Measurements from ENCODE around the gene LETM1.

LETM1 gene

GRCh38 chr4:1856071-1856942 is at the start of gene LETM1:
Gene LETM1 (minus strand): TSS chr4:1856156. CDS start chr4:1855950, 206 bp downstream.
- peak; percentile 92 to 94 for DNase-seq

DNA sequence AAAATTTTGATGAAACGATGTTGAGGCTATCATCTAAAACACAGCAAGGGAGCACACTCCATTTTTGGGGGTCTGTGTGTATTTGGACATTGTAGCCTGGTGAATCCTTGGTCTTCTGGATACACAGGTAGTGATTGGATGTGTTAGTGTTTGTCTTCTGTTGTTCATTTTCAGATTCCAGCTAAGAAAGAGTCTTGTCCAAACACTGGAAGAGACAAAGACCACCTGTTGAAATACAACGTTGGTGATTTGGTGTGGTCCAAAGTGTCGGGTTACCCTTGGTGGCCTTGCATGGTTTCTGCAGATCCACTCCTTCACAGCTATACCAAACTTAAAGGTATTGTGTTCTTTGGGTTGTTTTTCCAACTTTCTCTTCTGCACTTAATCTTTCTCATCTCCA is 48.1 kb upstream of the LETM1 start:
- no peak for DNase-seq

GRCh38 chr4:1903035-1903434 is 47.1 kb upstream of the LETM1 start:
- peak in 1 of 2 donors; percentile 24 for DNase-seq

GRCh38 chr4:1902243-1902642 is 46.3 kb upstream of the LETM1 start:
- DNase-seq: no peak

DNA sequence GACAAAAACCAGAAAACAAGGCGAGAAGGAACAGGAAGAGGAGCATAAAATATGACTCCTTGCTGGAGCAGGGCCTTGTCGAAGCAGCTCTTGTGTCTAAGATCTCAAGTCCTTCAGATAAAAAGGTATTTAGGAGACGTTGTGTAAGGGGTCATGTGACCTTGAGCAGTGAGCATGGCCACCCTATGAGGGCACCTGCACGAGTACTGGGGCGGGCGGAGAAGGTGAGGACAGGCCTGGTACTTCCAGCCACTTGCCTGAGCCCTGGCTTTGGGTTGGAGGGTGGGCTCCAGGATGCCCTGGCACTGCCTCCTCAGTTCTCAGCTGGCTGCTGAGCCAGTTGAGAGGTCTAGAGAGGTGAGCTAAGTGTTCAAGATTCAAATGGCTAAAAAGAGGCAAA is 45.2 kb upstream of the LETM1 start:
- DNase-seq: no peak

GRCh38 chr4:1900624-1901023 is 44.7 kb upstream of the LETM1 start:
- no peak for DNase-seq

DNA sequence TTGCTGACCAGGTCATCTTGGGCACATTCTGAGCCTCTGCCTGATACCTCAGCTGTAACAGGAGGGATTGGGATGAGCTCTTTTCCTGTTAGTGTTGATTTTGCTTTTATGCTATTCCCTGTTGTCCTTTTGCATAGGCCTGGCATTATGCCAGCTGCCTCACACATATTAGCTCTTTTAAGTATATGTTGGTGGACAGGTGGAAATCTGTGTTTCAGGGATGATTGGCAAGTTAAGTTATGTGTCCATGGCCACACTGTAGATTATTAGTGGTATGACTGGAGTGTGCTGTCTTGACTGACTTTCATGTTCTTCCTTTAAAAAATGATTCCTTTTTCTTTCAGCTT is 44.1 kb upstream of the LETM1 start:
- DNase-seq: no peak

GRCh38 chr4:1899149-1900086 is 43.5 kb upstream of the LETM1 start:
- peak; percentile 67 to 76 for DNase-seq

DNA sequence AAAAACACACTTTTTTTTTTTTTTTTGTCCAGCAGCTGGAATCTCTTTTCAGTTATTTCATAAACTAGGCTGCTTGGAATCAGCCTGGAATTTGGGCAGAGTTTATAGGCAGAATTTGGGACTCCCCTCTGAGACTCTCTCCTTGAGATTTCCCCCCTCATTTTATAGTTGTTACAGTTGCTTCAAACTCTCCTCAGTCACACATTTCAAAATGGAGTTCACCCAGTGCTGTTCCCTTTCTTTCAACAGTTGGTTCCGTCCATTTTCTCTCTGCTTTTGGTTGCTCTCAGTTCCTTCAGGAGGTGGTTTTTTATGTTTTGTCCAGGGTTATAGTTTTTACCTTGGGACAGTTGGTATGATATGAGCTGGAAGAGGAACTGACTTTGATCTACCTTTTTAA is 42.7 kb upstream of the LETM1 start:
- no peak for DNase-seq

GRCh38 chr4:1898007-1898406 is 42.1 kb upstream of the LETM1 start:
- no peak for DNase-seq

DNA sequence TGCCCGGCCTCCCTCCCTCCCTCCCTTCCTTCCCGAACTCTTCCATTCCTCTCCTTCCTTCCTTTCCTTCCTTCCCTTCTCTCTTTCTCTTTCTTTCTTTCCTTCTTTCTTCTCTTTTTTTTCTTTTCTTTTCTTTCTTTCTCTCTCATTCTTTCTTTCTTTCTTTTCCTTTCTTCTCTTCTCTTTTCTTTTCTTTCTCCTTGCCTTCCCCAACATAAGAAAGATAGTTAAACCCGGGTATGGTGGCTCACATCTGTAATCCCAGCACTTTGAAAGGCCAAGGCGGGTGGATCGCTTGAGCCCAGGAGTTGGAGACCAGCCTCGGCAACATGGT is 40.7 kb upstream of the LETM1 start:
- DNase-seq: no peak

DNA sequence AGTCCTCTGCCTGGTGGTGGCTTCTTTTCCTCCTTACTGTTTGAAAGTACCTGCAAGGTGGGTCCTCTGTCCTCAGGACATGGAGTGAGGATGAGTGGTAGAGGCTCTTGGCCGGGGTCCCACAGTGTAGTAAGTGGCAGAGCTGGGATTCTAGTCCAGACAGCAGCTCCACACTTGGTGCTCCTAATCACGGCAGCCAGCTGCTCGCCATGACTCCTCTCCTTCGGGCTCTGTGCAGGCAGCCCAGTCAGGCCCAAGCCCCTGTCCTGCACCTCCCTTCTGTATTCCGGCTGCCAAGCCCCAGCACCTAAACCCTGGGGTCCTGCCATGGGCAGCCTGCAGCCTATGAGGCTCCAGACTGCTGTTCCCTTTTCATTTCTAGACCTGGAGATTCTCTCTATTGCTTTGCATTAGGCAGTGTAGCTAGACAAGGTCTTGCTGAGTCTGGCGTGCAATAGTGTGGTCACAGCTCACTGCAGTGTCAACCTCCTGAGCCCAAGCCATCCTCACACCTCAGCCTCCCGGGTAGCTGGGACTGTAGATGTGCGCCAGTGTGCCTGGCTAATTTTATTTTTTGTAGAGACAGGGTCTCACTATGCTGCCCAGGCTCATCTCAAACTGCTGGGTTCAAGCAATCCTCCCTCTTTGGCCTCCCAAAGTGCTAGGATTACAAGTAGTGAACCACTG is 40.2 kb upstream of the LETM1 start:
- DNase-seq: no peak

DNA sequence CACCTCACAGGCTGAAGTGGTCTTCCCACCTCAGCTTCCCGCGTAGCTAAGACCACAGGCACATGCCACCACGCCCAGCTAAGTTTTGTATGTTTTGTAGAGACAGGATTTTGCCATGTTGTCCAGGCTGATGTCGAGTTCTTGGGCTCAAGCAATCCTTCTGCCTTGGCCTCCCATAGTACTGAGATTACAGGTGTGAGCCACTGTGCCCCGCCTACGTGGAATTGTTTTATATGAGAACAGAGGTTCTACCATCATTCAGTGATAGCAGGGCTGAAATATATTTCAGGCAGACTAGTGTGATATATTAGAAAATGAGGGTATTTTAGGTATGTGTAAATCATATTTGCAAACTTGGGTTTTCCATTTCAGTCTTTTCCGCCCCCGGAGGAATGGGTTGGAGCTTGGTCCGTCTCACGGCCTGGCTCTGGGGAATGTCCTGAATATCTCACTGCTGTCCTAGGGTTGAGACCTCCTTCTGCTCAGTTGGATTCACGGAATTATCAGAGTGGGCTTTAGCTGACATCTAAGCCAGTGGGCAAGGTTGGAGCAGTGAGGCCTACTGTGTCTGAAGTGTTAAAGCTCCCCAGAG is 35.1 kb upstream of the LETM1 start:
- DNase-seq: no peak

- DNase-seq: no peak
These were observed 31.1 kb upstream of the LETM1 start for GRCh38 chr4:1887052-1887451.

- DNase-seq: no peak
These were observed 29.5 kb upstream of the LETM1 start for GRCh38 chr4:1885414-1885813.

- DNase-seq: no peak
These were observed 27.6 kb upstream of the LETM1 start for GRCh38 chr4:1883583-1883982.

- no peak for DNase-seq
These were observed 26.9 kb upstream of the LETM1 start for GRCh38 chr4:1882850-1883271.

DNA sequence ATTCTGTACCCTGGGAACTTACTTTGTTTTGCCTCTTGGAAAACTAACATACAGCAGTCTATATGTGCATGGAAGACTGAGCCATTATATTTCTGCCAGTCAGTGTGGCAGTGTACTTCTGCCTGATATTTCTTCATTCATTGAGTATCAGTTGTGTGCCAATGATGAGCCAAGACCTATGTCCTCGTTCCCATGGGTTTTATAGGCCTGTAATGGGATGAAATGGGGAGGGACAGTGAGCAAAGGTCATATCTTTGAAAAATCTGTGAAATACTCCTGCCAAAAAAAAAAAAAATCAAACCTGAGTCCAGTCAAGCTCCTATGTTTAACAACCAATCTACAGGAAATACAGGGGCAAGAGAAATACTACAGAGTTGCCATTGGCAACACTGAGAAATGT is 24.4 kb upstream of the LETM1 start:
- DNase-seq: no peak

DNA sequence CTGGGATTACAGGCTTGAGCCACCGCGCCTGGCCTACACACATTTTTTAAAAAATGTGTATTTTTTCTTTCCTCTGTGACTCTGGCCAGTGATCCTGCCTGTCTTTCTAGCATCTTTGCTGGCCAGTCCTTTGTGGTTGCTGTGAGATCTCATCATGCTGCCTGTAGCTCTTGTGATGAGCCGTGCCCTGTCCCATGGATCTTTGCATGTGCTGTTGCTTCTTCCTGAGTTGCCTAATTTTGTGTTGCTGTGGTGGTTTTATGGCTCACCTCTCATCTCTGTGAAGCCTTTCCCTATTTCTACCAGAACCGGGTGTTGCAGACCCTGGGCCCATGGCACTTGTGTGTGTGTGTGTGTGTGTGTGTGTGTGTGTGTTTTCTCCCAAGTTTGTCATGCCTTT is 23.5 kb upstream of the LETM1 start:
- no peak for DNase-seq

- DNase-seq: no peak
These were observed 18.2 kb upstream of the LETM1 start for GRCh38 chr4:1874201-1874600.

GRCh38 chr4:1873776-1874175 is 17.8 kb upstream of the LETM1 start:
- no peak for DNase-seq

- DNase-seq: no peak
These were observed 17.3 kb upstream of the LETM1 start for GRCh38 chr4:1873291-1873690.

GRCh38 chr4:1872870-1873269 is 16.9 kb upstream of the LETM1 start:
- peak; percentile 26 to 45 for DNase-seq
